ENCODE measurements around the gene MUC20. TPM values are rescaled to one million over a fixed set of nuclear protein-coding genes. Genes with fewer than 3 reads are reported as not detected.

MUC20 gene
- total RNA-seq, 1 donor from 2014 or later: not detected

DNA sequence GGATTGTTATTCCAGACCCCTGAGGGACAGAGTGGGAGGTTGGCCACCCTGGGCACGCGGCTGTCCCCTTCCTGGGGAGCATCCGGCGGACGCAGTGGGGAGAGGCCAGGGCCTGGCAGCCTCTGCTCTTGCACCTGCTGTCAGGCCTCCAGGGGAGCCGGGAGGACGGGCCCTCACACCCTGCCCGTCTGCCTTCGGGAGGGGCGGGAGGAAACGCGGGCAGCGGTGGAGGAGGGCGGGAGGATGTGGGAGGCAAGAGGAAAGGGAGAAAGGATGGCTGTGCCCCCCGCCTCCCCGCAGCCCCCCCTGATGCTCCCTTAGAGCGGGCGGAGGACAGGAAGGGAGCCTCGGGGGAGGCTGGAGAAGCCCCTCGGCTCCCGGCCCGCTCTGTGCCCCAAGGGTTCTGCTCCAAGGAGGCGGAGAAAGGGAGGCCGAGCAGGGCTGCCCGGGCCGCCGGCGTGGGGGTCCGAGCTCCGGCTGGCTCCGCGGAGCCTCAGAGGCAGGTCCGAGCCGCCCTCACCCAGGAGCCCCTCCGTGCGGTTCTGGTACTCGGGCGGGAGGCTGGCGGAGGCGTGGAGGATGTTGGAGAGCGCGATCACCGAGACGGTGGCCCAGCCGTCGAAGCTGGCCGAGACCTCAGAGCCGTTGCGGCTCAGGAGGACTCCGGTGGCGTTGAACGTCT, 40.9 kb downstream of the MUC20 start:
- no peak for DNase-seq
- Mint-ChIP-seq H3K27ac (ENCODE audit: unreplicated experiment) (no peak overlapping the region), H3K36me3 (ENCODE audit: unreplicated experiment) (no peaks in the 10 kb centered on the region), H3K9me3 (ENCODE audit: unreplicated experiment) (peaks cover 6% of the 10 kb centered on the region), H3K27me3 (ENCODE audit: unreplicated experiment) (peaks cover 6% of the 10 kb centered on the region), H3K4me3 (ENCODE audit: unreplicated experiment) (no peak overlapping the region), H3K4me1 (ENCODE audit: low read depth, unreplicated experiment) (no peaks in the 10 kb centered on the region)
- TF ChIP-seq, protein P1, sequence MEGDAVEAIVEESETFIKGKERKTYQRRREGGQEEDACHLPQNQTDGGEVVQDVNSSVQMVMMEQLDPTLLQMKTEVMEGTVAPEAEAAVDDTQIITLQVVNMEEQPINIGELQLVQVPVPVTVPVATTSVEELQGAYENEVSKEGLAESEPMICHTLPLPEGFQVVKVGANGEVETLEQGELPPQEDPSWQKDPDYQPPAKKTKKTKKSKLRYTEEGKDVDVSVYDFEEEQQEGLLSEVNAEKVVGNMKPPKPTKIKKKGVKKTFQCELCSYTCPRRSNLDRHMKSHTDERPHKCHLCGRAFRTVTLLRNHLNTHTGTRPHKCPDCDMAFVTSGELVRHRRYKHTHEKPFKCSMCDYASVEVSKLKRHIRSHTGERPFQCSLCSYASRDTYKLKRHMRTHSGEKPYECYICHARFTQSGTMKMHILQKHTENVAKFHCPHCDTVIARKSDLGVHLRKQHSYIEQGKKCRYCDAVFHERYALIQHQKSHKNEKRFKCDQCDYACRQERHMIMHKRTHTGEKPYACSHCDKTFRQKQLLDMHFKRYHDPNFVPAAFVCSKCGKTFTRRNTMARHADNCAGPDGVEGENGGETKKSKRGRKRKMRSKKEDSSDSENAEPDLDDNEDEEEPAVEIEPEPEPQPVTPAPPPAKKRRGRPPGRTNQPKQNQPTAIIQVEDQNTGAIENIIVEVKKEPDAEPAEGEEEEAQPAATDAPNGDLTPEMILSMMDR (IDR thresholded peaks at IDR 0.05; ENCODE audit: partially characterized antibody, unreplicated experiment): no peak

DNA sequence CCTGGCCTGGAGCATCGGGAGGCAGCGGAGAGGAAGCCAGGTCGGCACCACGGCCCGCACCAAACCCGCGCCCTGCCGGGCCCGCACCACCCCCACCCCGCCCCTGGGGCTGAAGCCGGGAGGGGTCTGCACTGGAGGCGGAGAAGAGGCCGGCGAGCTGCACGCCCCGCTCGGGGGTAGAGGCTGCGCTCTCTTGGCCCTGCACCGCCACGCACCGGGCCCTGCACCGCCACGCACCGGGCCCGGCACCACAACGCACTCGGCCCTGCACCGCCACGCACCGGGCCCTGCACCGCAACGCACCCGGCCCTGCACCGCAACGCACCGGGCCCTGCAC, 41.4 kb downstream of the MUC20 start:
- peaks cover 6% of the 10 kb centered on the region for H3K9me3 Mint-ChIP-seq (ENCODE audit: unreplicated experiment)
- H3K27ac Mint-ChIP-seq (ENCODE audit: unreplicated experiment): no peak overlapping the region
- no peak for DNase-seq
- TF ChIP-seq, protein P1 (IDR thresholded peaks at IDR 0.05; ENCODE audit: partially characterized antibody, unreplicated experiment): no peak
- H3K36me3 Mint-ChIP-seq (ENCODE audit: unreplicated experiment): no peaks in the 10 kb centered on the region
- no peaks in the 10 kb centered on the region for H3K4me1 Mint-ChIP-seq (ENCODE audit: low read depth, unreplicated experiment)
- H3K27me3 Mint-ChIP-seq (ENCODE audit: unreplicated experiment): peaks cover 6% of the 10 kb centered on the region
- H3K4me3 Mint-ChIP-seq (ENCODE audit: unreplicated experiment): no peak overlapping the region

DNA sequence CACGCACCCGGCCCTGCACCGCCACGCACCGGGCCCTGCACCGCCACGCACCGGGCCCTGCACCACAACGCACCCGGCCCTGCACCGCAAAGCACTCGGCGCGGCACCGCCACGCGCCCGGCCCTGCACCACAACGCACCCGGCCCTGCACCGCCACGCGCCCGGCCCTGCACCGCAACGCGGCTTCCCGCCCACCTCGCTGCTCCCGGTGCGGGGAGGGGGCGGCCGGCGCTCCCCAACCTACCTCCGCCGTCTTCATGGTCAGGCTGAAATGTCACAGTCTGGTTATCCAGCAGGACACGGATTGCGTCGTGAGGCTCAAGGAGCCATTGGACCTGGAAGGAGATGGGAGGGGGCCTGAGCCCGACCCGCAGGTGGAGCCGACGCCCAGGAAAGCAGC, 41.8 kb downstream of the MUC20 start:
- H3K4me1 Mint-ChIP-seq (ENCODE audit: low read depth, unreplicated experiment): no peaks in the 10 kb centered on the region
- H3K9me3 Mint-ChIP-seq (ENCODE audit: unreplicated experiment): peaks cover 6% of the 10 kb centered on the region
- no peak overlapping the region for H3K4me3 Mint-ChIP-seq (ENCODE audit: unreplicated experiment)
- no peak overlapping the region for H3K27ac Mint-ChIP-seq (ENCODE audit: unreplicated experiment)
- TF ChIP-seq, protein P1 (IDR thresholded peaks at IDR 0.05; ENCODE audit: partially characterized antibody, unreplicated experiment): no peak
- DNase-seq: no peak
- peaks cover 6% of the 10 kb centered on the region for H3K27me3 Mint-ChIP-seq (ENCODE audit: unreplicated experiment)
- no peaks in the 10 kb centered on the region for H3K36me3 Mint-ChIP-seq (ENCODE audit: unreplicated experiment)

DNA sequence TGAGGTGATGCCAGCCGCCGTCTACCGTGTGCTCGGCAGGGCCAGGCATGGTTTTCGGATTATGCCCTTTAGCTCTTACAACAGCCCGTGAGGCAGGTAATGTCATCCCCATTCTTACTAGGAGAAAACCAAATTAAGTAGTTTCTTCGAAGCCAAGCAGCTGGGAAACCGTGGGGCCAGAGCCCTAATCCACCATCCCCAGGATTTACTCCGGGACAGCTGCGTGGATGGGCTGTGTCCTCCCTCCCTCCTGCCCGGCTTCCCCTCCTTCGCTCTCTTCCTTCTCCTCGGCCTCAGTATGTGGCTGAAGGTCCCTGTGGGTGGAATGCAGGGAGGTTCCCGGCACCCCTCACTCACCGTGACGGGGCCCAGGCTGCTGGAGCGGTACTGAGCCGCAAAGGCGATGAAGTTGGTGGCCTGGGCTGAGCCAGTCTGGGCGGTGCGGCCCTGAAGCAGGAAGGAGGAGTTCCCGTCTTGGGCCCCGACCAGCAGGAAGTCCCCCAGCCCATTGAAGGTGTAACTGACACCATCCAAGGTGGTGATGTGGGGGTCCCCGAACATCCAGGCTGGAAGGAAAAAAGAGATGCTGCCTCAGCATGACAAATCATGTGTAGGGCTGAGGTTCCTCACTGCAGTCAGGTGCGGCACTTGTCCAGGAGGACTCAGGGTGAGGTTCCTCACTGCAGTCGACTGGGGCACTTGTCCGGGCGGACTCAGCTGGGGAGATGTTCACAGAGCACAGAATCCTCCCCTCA, 42.5 kb downstream of the MUC20 start:
- TF ChIP-seq, protein P1 (IDR thresholded peaks at IDR 0.05; ENCODE audit: partially characterized antibody, unreplicated experiment): no peak
- H3K4me1 Mint-ChIP-seq (ENCODE audit: low read depth, unreplicated experiment): no peaks in the 10 kb centered on the region
- no peak overlapping the region for H3K4me3 Mint-ChIP-seq (ENCODE audit: unreplicated experiment)
- H3K36me3 Mint-ChIP-seq (ENCODE audit: unreplicated experiment): no peaks in the 10 kb centered on the region
- H3K27me3 Mint-ChIP-seq (ENCODE audit: unreplicated experiment): peaks cover 8% of the 10 kb centered on the region
- H3K9me3 Mint-ChIP-seq (ENCODE audit: unreplicated experiment): peaks cover 7% of the 10 kb centered on the region
- DNase-seq: no peak
- no peak overlapping the region for H3K27ac Mint-ChIP-seq (ENCODE audit: unreplicated experiment)

Data from glutamatergic neuron (in vitro differentiated cells).